Right lobe of liver (tissue), 4 donors: ENCODE data around the gene FBXO27.

Experiments
- CTCF ChIP-seq, 4 donors: fragments of 200-600 bp in 3 of 4; fragments of 450-650 bp in 1 of 4; IDR thresholded peaks; one replicate each; pipeline versions ENCODE4 v1.5.1 to v1.8.0; 2016 to 2022; ENCODE audit warnings: antibody characterized with exemption in 4 of 4, mild to moderate bottlenecking in 2 of 4
- POLR2A ChIP-seq: fragments of 450-650 bp; IDR thresholded peaks from one replicate; pipeline ENCODE4 v1.6.1; 2017; ENCODE audit warnings: antibody characterized with exemption, mild to moderate bottlenecking
- donor health status: DM: no; HTN: no; CAD: no.
- donor health status: DM: no; HTN: no; CAD: no.
- donor health status: DM: no; HTN: yes; CAD: no.

- TF ChIP-seq CTCF (IDR thresholded peaks at IDR 0.05) = no peak
- TF ChIP-seq POLR2A = no peak
Observed at GRCh38 chr19:39054091-39054470, 21.7 kb upstream of the FBXO27 start.
